Endothelial cell of hepatic sinusoid (primary cell): ENCODE results near the gene CKAP2L.
"Not testable (repeated sequence)": the region's sequence is repeated elsewhere in the genome, so short reads cannot be mapped to it uniquely, and the experiment has no call there.

Experiments
- in situ Hi-C: cut with HindIII; loops from 2 replicates; pipeline ENCODE4 v1.10.0; 2017; ENCODE audit warnings: low sequenced_read_pairs

CKAP2L gene

DNA sequence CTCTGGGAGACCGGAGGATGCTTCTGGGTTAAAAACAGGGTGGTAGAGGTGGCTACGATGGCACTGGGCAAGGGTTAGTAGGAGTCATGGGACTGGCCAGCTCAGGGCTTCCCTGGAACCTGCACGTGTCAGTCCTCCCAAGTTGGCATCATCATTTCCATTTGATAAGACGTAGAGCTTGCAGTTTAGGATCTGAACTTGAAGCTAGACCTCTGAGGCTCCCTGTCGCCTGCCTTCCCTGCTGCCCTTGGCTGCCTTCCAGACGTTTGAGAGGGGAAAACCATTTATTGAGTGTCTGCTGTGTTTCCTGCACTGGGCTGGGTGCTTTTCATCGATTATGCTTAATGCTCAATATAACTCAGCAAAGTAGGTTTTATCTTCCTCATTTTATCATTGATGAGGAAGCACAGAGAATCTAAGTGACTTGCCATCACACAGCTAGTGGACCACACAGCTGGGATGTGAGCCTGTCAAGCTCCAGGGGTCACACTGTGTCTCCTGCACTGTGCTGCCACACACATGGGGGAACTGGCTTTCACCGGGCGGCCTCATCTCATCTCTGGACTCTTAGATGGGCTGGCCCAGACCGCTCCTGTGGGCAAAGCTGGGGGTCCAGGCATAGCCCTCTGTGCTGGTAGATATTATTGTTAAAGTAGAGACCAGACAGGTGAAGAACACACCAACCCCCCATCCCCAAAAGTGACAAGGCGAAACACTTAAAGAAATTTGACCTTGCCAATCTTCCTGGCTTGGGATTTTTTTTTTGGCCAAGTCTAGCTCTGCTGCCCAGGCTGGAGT, 35.8 kb downstream of the CKAP2L start:
- in situ Hi-C loops: no loop called here

GRCh38 chr2:112728029-112728362, 36.4 kb downstream of the CKAP2L start:
- in situ Hi-C loops: no loop called here

GRCh38 chr2:112727276-112728028, 37.0 kb downstream of the CKAP2L start:
- in situ Hi-C loops: no loop called here

GRCh38 chr2:112726487-112727190, 37.8 kb downstream of the CKAP2L start:
- in situ Hi-C loops: no loop called here

DNA sequence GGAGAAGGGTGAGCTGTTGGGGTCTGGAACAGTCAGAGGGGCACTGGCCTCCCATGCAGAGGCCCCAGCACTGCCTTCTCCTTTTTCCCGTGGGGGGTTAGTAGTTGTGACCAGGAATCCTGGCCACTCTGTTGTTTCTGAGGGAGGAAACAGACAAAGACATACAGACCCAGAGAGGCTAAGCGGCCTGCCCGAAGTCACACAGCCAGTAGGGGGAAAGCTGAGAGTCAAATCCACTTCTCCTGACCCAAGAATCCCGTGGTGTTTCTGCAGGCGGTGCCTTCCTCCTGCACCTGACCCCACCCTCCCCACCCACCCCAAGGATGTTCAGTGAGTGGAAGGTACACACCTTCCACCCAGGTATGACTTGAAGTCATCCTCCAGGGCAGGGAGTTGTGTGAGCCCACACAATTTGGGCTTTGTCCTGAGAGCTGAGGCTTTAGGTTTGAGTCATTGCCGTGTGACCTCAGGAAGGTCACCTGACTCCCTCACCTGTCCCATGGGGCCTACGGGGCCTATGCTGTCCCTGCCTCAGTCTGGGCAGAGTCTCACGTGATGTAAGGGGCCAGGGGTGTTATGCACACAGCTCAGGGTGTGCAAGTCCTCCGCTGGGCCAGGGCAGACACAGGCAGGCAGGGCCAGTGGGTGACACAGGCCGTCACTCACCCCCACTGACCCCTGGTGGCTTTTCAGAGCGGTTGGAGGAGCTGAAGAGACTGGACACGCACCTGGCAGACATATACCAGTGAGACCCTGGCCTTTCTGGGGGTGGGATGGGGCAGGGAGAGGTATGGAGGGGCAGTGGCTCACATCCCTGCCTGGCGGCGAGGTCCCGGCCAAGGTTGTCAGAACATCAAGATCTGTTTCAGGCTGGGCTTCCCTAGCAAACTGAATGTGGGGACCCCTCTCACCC, 38.6 kb downstream of the CKAP2L start:
- in situ Hi-C loops: no loop called here

DNA sequence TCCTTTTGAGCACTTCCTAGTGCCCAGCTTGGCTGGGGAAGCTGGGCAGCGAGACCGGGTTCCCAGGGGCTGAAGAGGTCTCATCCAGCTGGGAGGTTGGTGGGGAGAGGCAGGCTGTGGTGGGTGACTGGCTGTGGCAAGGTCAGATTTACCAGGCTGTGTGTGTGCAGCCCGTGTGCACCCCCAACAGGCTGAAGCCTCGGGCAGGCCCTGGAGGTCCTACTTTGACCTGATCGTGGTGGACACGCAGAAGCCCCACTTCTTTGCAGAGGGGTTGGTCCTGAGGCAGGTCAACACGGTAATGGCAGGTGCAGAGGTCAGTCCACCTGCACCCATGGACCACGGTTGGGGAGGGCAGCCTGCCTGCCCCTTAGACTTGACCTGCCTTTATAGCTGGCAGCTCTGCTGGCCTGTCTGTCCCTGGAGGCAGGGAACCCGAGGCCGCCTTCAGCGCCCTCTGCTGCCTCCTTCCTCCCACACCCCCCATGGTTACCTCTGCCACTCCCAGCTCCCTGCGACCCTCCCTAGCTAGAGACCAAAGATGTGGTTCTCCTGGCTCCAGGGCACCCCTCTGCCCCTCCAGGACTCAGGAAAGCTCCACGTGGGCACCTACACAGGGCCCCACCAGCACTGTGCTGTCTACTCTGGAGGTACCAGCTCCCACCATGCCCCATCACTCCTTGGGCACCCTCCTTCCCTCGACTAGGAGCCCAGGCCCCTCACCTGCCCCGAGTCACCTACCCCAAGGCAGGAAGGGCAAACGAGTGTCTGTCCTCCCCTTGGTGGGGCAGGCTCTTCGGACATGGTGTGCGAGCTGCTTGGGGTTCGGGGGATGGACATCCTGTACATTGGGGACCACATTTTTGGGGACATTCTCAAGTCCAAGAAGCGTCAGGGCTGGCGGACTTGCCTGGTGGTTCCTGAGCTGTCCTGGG, 39.6 kb downstream of the CKAP2L start:
- in situ Hi-C loops: loop anchor here (5.0 kb wide), 1 partner anchor 38 kb away; no protein-coding TSS in a partner anchor

DNA sequence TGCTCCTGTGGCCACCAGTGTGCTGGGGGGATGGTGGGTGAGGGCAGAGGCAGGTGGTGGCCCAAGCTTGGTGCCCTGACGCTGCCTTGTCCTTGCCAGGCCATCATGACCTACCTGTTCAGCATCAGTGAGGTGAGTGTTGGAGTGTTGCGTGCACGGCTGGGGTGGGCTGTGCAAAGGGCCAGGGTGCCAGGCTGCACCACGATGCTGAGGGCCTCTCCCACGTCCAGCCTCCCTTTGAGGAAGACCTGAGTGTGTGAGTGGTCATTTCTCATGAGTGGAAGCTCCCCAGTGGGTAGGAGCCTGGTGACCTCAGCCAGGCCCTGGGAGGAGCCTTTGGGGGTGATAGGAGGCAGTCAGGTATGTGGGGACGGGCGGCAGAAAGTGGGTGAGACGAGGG, 40.4 kb downstream of the CKAP2L start:
- in situ Hi-C loops: loop anchor here (5.0 kb wide), 1 partner anchor 37 kb away; no protein-coding TSS in a partner anchor

- in situ Hi-C loops: loop anchor here (5.0 kb wide), 1 partner anchor 36 kb away; no protein-coding TSS in a partner anchor
These were observed 40.9 kb downstream of the CKAP2L start for GRCh38 chr2:112723547-112723940.

DNA sequence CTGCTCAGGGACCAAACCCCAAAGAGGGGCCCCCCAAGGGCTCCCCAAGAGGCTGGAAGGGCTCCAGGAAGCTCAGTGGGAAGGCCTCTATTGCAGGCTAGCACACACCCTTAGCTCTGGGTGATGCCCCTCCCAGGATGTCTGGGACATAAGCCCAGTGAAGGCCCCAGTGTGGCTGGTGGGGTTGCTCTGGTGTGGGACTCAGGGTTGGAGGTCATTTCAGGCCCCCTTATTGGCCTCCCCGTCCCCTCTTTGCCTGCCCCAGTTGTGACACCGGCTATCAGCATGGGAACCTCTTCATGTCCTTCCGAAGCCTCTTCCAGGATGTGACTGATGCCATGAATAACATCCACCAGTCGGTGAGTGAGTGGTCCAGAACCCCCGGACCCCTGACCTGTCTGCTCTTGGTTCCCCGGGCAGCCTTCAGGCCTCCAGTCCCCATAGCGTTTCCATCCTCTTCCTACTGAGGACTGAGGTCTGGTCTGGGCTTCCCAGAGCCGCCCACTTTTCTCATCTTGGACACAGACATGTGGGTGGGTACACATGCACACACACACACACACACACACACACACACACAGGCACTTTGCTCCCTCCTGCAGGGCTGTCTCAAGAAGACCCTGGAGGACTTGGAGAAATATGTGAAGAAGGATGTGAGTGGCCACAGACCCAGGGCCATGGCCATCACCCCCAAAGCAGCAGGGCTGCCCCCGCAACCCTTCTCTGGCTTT, 41.4 kb downstream of the CKAP2L start:
- in situ Hi-C loops: loop anchor here (5.0 kb wide), 1 partner anchor 36 kb away; no protein-coding TSS in a partner anchor

- in situ Hi-C loops: loop anchor here (5.0 kb wide), 1 partner anchor 35 kb away; no protein-coding TSS in a partner anchor
These were observed 42.4 kb downstream of the CKAP2L start for GRCh38 chr2:112721819-112722522.

DNA sequence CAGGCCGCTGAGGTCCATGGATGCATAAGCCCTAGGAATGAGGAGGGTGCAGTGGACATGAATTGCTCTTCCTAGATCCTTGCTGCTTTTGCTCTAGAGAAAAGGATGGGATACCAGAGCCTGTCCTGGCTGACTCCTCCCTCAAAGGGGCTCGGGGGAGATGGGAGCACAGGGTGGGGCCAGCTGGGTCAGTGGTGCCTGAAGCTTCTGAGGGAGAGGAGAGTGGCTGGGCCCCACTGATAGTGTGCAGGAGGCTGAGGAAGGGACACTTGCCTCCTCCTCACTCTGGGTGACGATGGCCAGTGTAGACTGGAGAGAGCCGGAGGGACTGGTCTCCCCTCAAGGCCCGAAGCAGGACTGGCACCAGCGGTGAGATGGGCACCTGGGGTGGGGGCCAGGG, 43.6 kb downstream of the CKAP2L start, which contains the start of gene NT5DC4:
NT5DC4 (plus strand) TSS at position 236 of the 400 bp plus-strand sequence; CDS start at position 296, 60 bp downstream.
- in situ Hi-C loops: loop anchor here (5.0 kb wide), 1 partner anchor 33 kb away; no protein-coding TSS in a partner anchor

DNA sequence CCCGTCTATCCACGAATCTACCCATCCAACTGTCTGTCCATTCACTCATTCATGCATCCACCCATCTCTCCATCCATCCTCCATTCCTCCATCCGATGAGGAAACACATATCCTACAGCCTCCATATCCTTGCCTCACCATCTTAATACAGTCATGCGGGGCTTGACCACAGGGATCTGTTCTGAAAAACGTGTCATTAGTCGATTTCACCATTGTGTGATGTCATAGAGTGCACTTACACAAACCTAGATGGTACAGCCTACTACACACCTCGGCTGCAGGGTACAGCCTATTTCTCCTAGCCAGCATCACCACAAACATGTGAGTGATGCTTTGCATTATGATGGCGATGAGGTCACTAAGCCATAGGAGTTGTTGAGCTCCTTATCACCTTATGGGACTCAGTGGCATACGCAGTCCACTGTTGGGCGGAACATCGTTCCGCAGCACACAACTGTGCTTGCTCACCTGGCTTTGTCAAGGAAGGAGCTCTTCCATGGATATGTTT, 45.5 kb downstream of the CKAP2L start:
- in situ Hi-C loops: no loop called here

GRCh38 chr2:112716826-112717352, 47.5 kb downstream of the CKAP2L start:
- in situ Hi-C loops: not testable (repeated sequence)

DNA sequence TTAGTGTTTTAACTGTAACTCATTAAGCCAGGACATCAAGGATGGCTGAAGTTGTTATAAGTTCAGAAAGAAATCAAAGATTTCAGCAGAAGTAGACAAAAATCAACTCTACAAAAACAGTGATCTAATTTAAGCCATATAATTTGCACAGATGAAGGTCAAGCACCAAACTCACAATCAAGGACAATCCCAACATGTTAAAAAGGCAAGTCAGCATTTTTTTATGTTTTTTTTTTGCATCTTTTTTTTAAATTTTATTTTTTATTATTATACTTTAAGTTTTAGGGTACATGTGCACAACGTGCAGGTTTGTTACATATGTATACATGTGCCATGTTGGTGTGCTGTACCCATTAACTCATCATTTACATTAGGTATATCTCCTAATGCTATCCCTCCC, 48.3 kb downstream of the CKAP2L start:
- in situ Hi-C loops: not testable (repeated sequence)

DNA sequence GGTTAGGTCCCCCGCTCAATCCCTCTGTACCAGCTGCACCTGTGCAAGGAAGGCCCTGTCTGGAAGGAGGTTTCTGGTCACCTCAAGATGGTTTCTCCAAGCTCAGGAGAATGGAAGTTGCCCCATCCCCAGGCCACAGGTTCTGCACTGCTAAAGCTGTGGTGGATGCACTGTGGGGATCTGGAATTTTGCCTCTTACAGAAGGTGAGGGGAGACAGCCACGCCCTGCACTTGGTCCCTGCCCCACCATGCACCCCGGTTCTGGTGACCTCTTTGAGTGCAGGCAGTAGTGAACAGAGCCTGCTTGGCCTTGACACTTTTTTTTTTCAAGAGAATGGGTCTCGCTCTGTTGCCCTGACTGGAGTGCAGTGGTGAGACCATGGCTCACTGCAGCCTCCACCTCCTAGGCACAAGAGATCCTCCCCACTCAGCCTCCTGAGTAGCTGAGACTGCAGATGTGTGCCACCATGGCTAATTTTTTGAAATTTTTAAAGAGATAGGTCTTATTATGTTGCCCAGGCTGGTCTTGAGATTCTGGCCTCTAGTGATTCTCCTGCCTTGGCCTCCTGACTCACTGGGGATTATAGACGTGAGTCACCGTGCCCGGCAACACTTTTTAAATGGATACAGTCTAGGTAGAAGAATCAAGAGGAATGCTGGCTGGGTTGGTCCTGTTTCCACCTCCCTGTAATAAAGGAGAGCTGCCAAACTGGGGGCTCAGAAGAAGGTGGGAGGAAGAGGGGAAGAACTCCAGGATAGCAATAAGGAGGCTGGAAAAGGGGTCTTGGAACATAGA, 49.4 kb downstream of the CKAP2L start:
- in situ Hi-C loops: no loop called here

DNA sequence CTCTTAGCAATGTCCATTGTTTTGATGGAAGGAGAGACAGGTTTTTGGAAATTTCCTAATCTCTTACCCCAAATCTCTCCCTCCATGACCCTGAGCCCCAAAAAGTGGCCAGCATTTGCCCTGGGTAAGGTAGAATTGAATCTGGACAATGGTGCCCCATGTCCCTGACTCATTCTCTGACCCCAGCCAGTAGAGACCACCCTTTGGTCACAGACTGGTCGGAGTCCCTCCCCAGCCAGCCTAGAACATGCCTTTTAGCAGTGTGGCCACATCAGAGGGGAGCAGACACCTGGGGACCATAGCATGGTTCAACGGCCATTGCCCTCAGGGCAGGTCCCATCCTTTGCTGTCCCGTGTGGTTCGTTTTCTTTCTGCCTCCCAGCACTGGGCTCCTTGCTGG, 50.1 kb downstream of the CKAP2L start:
- in situ Hi-C loops: no loop called here
